ENCODE measurements around the gene CHST8. TPM values are rescaled to one million over a fixed set of nuclear protein-coding genes. Genes with fewer than 3 reads are reported as not detected.

The CHST8 gene
- total and polyA plus RNA-seq, 2 experiments from 2014 or later = 9.3 to 38.2 TPM

DNA sequence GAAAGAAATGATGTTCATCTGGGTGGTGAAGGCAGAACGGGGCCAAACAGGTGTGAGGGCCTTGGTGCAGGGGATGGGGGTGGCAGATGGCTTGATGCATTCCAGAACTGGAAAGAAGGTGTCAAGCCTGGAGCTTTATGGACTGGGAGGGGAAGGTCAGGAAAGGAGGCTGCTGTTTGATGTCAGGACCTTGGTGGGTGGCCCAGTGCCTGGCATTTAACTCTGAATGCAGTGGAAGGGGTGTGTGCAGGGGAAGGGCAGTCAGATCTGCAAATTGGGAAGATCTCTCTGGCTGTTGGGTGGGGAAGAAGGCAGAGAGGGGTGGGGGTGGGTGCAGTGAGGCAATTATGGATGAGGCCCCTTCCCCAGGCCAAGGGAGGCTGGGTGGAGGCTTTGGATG is 186.6 kb downstream of the CHST8 start:
- TF ChIP-seq, protein P1, sequence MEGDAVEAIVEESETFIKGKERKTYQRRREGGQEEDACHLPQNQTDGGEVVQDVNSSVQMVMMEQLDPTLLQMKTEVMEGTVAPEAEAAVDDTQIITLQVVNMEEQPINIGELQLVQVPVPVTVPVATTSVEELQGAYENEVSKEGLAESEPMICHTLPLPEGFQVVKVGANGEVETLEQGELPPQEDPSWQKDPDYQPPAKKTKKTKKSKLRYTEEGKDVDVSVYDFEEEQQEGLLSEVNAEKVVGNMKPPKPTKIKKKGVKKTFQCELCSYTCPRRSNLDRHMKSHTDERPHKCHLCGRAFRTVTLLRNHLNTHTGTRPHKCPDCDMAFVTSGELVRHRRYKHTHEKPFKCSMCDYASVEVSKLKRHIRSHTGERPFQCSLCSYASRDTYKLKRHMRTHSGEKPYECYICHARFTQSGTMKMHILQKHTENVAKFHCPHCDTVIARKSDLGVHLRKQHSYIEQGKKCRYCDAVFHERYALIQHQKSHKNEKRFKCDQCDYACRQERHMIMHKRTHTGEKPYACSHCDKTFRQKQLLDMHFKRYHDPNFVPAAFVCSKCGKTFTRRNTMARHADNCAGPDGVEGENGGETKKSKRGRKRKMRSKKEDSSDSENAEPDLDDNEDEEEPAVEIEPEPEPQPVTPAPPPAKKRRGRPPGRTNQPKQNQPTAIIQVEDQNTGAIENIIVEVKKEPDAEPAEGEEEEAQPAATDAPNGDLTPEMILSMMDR (conservative IDR thresholded peaks at IDR 0.05; ENCODE audit: low read depth in 2 of 2) = no peak
- no peak for TF ChIP-seq ZNF331 (CRISPR knock-in tag; IDR thresholded peaks at IDR 0.05; ENCODE audit: low read depth)
- no peak for TF ChIP-seq NANOG (IDR thresholded peaks at IDR 0.05; ENCODE audit: borderline replicate concordance)
- TF ChIP-seq EZH2phosphoT487 (IDR thresholded peaks at IDR 0.05; ENCODE audit: unreplicated experiment) = no peak
- no peak for TF ChIP-seq POLR2AphosphoS5 (IDR thresholded peaks at IDR 0.05; ENCODE audit: low read depth)
- TF ChIP-seq EZH2 (IDR thresholded peaks at IDR 0.05; ENCODE audit: low read depth, unreplicated experiment) = no peak
- TF ChIP-seq JUNB (IDR thresholded peaks at IDR 0.05; ENCODE audit: unreplicated experiment) = no peak
- no peak for TF ChIP-seq CREB1 (CRISPR knock-in tag; IDR thresholded peaks at IDR 0.05; ENCODE audit: low read depth)
- no peak for TF ChIP-seq STAT1 (IDR thresholded peaks at IDR 0.05; ENCODE audit: unreplicated experiment)
- TF ChIP-seq, protein P2, sequence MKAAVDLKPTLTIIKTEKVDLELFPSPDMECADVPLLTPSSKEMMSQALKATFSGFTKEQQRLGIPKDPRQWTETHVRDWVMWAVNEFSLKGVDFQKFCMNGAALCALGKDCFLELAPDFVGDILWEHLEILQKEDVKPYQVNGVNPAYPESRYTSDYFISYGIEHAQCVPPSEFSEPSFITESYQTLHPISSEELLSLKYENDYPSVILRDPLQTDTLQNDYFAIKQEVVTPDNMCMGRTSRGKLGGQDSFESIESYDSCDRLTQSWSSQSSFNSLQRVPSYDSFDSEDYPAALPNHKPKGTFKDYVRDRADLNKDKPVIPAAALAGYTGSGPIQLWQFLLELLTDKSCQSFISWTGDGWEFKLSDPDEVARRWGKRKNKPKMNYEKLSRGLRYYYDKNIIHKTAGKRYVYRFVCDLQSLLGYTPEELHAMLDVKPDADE (IDR thresholded peaks at IDR 0.05) = no peak
- TF ChIP-seq, protein P3, sequence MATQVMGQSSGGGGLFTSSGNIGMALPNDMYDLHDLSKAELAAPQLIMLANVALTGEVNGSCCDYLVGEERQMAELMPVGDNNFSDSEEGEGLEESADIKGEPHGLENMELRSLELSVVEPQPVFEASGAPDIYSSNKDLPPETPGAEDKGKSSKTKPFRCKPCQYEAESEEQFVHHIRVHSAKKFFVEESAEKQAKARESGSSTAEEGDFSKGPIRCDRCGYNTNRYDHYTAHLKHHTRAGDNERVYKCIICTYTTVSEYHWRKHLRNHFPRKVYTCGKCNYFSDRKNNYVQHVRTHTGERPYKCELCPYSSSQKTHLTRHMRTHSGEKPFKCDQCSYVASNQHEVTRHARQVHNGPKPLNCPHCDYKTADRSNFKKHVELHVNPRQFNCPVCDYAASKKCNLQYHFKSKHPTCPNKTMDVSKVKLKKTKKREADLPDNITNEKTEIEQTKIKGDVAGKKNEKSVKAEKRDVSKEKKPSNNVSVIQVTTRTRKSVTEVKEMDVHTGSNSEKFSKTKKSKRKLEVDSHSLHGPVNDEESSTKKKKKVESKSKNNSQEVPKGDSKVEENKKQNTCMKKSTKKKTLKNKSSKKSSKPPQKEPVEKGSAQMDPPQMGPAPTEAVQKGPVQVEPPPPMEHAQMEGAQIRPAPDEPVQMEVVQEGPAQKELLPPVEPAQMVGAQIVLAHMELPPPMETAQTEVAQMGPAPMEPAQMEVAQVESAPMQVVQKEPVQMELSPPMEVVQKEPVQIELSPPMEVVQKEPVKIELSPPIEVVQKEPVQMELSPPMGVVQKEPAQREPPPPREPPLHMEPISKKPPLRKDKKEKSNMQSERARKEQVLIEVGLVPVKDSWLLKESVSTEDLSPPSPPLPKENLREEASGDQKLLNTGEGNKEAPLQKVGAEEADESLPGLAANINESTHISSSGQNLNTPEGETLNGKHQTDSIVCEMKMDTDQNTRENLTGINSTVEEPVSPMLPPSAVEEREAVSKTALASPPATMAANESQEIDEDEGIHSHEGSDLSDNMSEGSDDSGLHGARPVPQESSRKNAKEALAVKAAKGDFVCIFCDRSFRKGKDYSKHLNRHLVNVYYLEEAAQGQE (IDR thresholded peaks at IDR 0.05; ENCODE audit: unreplicated experiment) = no peak
- TF ChIP-seq, protein P4, sequence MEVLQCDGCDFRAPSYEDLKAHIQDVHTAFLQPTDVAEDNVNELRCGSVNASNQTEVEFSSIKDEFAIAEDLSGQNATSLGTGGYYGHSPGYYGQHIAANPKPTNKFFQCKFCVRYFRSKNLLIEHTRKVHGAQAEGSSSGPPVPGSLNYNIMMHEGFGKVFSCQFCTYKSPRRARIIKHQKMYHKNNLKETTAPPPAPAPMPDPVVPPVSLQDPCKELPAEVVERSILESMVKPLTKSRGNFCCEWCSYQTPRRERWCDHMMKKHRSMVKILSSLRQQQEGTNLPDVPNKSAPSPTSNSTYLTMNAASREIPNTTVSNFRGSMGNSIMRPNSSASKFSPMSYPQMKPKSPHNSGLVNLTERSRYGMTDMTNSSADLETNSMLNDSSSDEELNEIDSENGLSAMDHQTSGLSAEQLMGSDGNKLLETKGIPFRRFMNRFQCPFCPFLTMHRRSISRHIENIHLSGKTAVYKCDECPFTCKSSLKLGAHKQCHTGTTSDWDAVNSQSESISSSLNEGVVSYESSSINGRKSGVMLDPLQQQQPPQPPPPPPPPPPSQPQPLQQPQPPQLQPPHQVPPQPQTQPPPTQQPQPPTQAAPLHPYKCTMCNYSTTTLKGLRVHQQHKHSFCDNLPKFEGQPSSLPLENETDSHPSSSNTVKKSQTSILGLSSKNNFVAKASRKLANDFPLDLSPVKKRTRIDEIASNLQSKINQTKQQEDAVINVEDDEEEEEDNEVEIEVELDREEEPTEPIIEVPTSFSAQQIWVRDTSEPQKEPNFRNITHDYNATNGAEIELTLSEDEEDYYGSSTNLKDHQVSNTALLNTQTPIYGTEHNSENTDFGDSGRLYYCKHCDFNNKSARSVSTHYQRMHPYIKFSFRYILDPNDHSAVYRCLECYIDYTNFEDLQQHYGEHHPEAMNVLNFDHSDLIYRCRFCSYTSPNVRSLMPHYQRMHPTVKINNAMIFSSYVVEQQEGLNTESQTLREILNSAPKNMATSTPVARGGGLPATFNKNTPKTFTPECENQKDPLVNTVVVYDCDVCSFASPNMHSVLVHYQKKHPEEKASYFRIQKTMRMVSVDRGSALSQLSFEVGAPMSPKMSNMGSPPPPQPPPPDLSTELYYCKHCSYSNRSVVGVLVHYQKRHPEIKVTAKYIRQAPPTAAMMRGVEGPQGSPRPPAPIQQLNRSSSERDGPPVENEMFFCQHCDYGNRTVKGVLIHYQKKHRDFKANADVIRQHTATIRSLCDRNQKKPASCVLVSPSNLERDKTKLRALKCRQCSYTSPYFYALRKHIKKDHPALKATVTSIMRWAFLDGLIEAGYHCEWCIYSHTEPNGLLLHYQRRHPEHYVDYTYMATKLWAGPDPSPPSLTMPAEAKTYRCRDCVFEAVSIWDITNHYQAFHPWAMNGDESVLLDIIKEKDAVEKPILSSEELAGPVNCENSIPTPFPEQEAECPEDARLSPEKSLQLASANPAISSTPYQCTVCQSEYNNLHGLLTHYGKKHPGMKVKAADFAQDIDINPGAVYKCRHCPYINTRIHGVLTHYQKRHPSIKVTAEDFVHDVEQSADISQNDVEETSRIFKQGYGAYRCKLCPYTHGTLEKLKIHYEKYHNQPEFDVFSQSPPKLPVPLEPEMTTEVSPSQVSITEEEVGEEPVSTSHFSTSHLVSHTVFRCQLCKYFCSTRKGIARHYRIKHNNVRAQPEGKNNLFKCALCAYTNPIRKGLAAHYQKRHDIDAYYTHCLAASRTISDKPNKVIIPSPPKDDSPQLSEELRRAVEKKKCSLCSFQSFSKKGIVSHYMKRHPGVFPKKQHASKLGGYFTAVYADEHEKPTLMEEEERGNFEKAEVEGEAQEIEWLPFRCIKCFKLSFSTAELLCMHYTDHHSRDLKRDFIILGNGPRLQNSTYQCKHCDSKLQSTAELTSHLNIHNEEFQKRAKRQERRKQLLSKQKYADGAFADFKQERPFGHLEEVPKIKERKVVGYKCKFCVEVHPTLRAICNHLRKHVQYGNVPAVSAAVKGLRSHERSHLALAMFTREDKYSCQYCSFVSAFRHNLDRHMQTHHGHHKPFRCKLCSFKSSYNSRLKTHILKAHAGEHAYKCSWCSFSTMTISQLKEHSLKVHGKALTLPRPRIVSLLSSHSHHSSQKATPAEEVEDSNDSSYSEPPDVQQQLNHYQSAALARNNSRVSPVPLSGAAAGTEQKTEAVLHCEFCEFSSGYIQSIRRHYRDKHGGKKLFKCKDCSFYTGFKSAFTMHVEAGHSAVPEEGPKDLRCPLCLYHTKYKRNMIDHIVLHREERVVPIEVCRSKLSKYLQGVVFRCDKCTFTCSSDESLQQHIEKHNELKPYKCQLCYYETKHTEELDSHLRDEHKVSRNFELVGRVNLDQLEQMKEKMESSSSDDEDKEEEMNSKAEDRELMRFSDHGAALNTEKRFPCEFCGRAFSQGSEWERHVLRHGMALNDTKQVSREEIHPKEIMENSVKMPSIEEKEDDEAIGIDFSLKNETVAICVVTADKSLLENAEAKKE (CRISPR knock-in tag; IDR thresholded peaks at IDR 0.05) = no peak
- TF ChIP-seq ZNF114 (CRISPR knock-in tag; IDR thresholded peaks at IDR 0.05) = no peak

More for the DNA sequence above, 186.6 kb downstream of the CHST8 start:
- H3K4me3 ChIP-seq = no peak overlapping the region
- H3K27me3 ChIP-seq (ENCODE audit: insufficient read depth) = no peaks in the 10 kb centered on the region
- H4K20me1 ChIP-seq (replicated peaks; ENCODE audit: insufficient read depth) = no peaks in the 10 kb centered on the region; the same call in 1 of the 2 replicates
- H3K27ac Mint-ChIP-seq = no peak overlapping the region
- H3K27me3 Mint-ChIP-seq (ENCODE audit: insufficient read depth, low read depth, poor library complexity) = no peaks in the 10 kb centered on the region
- 0 out of 2 replicates have a peak, but pooled peaks cover 2% of the 10 kb centered on the region for H3K79me2 ChIP-seq (replicated peaks; ENCODE audit: insufficient read depth)
- H3K9me2 ChIP-seq (ENCODE audit: insufficient read depth) = no peaks in the 10 kb centered on the region
- H3K4me2 ChIP-seq = no peak overlapping the region
- H3F3A ChIP-seq (replicated peaks; ENCODE audit: low read depth) = no peaks in the 10 kb centered on the region
- no peaks in the 10 kb centered on the region for H3K4me1 ChIP-seq (ENCODE audit: insufficient read depth)
- DNase-seq (ENCODE audit: low spot score) (no peak), ATAC-seq (no peak)
- peaks cover 69% of the 10 kb centered on the region for H3K36me3 Mint-ChIP-seq (ENCODE audit: low read depth)
- no peaks in the 10 kb centered on the region for H3K9me3 Mint-ChIP-seq
- H3K36me3 ChIP-seq (ENCODE audit: insufficient read depth) = peaks cover 3% of the 10 kb centered on the region
- no peak overlapping the region for H2AFZ ChIP-seq
- H3K4me3 Mint-ChIP-seq = no peak overlapping the region
- no peaks in the 10 kb centered on the region for H3K4me1 Mint-ChIP-seq
- no peak overlapping the region for H3K27ac ChIP-seq (ENCODE audit: low read depth)

All from GM23338 (cell line).